Stimulated activated CD8-positive, alpha-beta memory T cell treated with anti-CD3 and anti-CD28 coated beads, Interleukin-12 subunit alpha, Interleukin-12 subunit beta, amount 100 ng/mL, for 24 hours (primary cell): ENCODE measurements around the gene PIGB.
"Not testable (repeated sequence)": the region's sequence is repeated elsewhere in the genome, so short reads cannot be mapped to it uniquely, and the experiment has no call there.

Experiments used
- DNase-seq: peaks from one replicate; pipeline ENCODE4 v3.0.0-alpha.2; 2020; ENCODE audit errors: extremely low read depth

The PIGB gene

DNA sequence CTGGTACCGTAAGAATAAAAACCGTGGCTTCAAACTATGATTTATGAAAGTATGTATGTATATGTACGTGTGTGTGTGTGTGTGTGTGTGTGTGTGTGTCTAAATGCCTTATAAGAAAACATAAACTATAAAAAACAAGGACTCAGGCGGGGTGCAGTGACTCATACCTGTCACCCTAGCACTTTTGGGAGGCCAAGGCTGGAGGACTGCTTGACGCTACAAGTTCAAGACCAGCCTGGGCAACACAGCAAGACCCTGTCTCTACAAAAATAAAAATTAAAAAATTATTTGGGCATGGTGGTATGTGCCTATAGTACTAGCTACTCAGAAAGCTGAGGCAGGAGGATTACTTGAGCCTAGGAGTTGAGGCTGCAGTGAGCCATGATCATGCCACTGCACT, 60.1 kb downstream of the PIGB start:
- no peak for DNase-seq

DNA sequence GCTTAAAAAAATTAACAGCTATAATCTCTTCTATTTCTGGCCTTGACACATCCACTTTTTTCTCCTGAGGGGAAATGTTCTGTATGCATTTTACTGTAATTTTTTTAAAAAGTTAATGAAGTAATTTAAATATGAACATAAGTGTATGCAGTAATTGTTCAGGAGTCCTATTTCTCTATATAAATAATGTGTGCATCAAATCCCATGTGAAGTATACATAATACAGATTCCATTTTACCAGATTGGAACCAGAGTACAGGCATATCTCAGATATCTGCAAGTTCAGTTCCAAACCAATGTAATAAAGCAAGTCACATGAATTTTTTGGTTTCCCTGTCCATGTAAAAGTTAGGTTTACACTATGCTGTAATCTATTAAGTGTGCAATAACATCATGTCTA, 62.6 kb downstream of the PIGB start:
- DNase-seq: no peak

DNA sequence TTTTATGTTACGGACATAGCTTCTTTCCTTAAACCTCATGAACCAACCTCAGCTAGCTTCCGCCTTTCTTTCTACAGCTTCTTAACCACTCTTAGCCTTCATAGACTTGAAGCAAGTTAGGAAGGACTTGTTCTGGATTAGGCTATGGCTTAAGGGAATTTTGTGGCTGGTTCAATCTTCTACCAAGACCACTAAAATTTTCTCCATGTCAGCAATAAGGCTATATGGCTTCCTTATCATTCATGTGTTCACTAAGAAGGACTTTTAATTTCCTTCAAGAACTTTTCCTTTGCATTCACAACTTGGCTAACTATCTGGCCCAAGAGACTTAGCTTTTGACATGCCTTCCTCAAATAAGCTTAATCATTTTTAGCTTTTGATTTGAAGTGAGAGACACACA, 64.7 kb downstream of the PIGB start:
- DNase-seq: no peak

DNA sequence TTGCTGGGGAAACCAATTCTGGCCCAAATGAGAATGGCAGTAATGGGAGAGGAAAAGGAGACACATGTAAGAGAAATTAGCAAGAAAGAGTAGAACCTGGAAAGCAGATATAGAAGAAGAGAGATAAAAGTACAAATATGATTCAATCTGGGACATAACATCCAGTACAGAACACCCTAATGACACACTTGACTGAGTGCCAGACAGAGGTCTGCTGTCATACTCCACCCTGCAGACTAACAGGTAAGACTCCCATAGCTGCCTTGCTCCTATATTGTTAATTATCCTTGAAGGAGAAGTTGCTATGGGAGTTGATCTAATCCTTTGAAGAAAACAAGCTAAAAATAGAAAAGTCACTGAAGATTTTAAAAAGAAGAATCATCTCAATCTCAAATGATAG, 68.0 kb downstream of the PIGB start:
- DNase-seq: no peak

DNA sequence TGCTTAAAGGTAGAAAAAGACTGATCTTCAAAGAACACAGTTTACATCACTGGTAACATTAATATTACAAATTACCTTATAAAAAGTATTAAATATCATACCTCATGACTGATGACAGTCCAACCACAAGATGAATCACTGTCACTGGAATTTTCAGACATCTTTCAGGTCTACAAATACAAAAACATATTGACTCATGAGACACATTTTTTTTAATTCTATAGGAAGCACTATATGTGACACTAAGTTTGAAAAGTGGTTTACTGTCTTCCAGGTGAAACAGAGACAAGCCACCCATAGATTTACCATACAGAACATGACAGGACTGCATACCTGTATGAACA, 70.2 kb downstream of the PIGB start:
- no peak for DNase-seq

DNA sequence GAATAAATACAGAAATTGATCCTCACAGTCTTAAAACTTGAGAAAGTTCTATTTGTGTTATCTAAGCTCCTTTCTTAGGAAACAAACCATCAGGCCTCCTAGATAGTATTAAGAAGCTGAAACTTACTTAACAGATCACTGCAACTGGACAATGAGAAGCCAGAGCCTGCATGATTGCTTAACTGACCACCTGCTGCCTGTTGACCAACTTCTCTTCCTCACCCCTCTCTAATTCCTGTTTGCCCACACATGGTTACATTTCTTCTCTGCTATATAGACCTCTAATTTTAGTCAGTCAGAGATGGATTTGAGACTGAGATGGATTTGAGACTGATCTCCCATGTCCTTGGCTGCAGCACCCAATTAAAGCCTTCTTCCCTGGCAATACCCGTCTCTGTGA, 75.7 kb downstream of the PIGB start:
- no peak for DNase-seq

DNA sequence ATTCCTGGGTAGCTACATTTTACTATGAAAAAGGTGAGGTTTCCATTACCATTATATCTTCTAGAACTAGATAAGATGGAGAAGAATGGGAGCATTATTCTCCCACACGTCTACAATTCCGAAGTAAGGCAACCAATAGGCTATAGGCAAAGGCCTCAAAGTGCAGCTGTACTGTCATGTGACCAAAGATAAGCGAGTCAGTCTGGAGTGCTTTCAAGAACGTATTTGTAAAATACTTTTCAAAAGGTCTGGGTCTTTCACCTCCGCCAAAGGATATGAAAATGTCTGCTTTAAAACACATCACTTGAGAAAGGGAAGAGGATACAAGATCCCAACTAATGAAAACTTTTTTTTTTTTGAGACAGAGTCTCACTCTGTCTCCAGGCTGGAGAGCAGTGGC, 79.2 kb downstream of the PIGB start:
- no peak for DNase-seq

DNA sequence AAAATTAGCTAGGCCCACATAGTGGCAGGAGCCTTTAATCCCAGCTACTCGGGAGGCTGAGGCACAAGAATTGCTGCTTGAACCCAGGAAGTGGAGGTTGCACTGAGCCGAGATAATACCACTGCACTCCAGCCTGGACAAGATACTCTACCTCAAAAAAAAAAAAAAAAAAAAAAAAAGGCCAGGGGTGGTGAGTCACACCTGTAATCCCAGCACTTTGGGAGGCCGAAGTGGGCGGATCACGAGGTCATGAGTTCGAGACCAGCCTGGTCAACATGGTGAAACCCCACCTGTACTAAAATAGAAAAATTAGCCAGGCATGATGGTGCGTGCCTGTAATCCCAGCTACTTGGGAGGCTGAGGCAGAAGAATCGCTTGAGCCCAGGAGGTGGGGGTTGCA, 81.0 kb downstream of the PIGB start:
- not testable (repeated sequence) for DNase-seq

DNA sequence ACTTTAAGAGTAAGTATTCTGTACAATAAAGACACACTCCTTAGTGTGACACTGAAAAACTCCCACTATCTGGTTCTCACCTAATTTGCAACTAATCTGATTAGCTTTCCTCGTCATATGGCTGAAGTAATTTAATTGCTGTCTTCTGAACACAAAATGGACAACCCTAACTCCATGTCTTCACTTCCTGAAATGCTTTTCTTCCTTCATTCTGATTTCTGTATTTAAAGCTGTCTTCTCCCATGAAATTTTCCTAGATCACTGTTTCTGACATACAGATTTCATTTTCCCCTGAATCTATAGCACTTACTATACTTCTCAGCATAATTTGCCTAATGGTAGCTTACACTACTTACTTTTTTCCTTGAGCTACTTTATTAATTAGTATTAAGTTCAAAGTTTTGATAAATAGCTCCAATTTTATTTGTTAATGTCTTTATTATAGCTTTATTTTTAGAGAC, 82.8 kb downstream of the PIGB start:
- no peak for DNase-seq

DNA sequence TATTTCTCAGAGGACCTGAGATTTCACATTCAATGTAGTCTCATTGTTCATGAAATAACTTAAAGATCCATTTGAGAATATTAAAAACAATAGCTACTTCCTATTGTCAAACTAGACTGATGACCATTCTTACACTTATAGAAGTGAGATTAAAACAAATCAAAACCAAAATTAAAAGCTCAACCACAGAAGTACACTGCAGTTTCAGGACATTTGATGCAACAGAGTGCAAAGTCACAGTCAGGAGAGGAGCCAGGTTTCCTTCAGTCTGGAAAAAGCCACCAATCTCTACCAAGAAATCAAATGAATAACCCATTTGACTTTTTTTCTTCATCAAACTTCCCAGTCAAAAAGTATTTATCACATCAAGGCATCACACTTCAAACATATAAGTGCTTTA, 83.7 kb downstream of the PIGB start:
- DNase-seq: no peak

DNA sequence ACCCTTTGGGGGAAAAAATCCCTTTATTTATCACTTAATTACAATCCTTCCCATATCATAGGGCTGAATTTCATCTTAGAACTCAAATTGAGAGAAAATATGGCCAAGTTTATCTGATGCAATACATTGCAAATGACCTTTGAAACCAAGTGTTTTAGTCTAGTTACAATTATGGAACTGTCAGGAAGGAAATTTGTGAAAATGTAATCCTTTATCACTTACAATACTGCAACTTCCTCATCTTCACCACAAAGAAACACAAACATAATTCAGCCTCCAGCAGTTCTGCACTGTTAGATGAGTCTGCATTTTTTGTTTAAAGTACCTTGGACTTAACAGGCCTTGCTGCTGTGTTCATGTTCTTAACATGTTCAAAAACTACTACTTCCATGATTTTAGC, 84.5 kb downstream of the PIGB start:
- DNase-seq: no peak
